GM19463 (cell line): ENCODE measurements around the gene COL8A2.

ENCODE experiments used
- ATAC-seq: cut with Tn5 transposase; IDR thresholded peaks from one replicate; pipeline ENCODE4 v1.9.1; 2021; ENCODE audit warnings: mild to moderate bottlenecking, moderate library complexity; ENCODE audit not compliant: unreplicated experiment

Gene COL8A2

GRCh38 chr1:36070349-36070748 is 54.7 kb downstream of the COL8A2 start:
- no peak for ATAC-seq

GRCh38 chr1:36068866-36069265 is 56.2 kb downstream of the COL8A2 start:
- ATAC-seq, result no peak

DNA sequence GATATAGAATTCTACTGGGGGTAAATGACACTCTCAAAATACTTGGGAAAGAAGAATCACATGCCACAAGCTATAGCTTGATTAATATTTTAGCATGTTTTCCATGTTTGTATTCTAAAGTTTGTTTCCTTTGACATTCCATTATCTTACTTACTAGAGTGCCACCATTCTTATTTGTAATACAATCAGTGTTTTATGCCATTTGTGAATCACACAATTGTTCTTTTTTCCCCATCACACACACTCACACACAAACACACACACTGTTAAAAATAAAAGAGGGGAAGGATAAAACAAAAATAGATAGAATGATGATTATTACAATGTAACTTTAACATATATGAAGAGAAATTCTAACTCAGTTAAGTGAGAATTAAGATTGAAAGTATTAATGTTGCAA is 57.2 kb downstream of the COL8A2 start:
- ATAC-seq, result no peak

GRCh38 chr1:36062315-36062714 is 62.7 kb downstream of the COL8A2 start:
- ATAC-seq, result no peak

DNA sequence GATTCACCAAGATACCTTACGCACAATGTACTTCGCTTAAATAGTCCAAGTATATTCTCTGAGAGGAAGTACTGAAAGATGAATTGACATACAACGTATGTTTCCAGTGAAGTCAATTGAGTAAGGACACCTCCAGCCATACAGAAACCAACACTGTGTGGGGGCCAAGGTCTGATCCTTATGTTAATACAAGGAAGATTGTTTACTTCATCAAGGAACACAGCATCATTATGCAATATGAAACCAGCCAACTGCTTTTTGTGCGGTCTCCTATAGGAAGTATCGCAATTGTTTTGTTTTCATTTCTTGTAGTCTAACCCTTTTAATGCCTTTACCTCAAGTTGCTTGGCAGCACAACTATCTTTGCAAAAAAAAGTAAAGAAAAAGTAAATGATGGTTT is 69.3 kb downstream of the COL8A2 start:
- no peak for ATAC-seq

DNA sequence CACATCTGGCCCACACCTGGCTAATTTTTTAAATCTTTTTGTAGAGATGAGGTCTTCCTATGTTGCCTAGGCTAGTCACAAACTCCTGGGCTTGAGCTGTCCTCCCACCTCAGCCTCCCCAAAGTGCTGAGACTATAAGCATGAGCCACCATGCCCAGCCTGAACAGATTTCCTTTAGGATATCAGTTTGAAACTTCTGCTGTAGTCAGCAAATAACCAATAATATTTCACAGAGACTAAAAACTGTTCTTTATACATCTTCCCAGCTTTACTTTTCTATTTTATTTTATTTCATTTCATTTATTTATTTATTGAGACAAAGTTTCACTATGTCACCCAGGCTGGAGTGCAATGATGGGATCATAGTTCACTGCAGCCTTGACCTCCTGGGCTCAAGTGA is 71.0 kb downstream of the COL8A2 start:
- no peak for ATAC-seq

DNA sequence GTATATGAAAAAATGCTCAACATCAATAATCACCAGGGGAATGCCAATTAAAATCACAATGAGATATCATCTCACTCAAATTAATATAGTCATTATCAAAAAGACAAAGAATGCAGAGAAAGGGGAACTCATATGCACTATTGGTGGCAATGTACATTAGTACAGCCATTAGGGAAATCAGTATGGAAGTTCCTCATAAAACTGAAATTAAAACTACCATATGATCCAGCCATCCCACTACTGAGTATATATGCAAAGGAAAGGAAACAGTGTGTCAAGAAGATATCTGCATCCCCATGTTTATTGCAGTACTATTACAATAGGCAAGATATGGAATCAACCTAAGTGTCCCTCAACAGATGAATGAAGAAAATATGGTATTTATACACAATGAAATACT is 73.2 kb downstream of the COL8A2 start:
- no peak for ATAC-seq
